H1 (cell line): ENCODE results near the gene CRYGD. TPM values are rescaled to one million over a fixed set of nuclear protein-coding genes. Genes with fewer than 3 reads are reported as not detected.

Experiments used
- ASH2L ChIP-seq: fragments of 200-600, 300-600 bp; sonication (generic); IDR thresholded peaks from one replicate; pipeline ENCODE4 v1.7.1; 2017; ENCODE audit warnings: low read length
- CHD7 ChIP-seq: fragments of 300-600 bp; sonication (generic); IDR thresholded peaks from 2 replicates; pipeline ENCODE4 v1.7.1; 2012; ENCODE audit warnings: low read length, moderate library complexity, mild to moderate bottlenecking, inconsistent platforms; ENCODE audit not compliant: insufficient replicate concordance
- CREB1 ChIP-seq: IDR thresholded peaks from 2 replicates; pipeline ENCODE4 v1.6.1; 2012; ENCODE audit warnings: inconsistent platforms
- POLR2AphosphoS5 ChIP-seq: IDR thresholded peaks from 2 replicates; pipeline ENCODE4 v1.6.1; 2011; ENCODE audit warnings: low read depth, low read length
- RBBP5 ChIP-seq: IDR thresholded peaks from 2 replicates; pipeline ENCODE4 v1.7.1; 2012; ENCODE audit warnings: low read depth, mild to moderate bottlenecking, inconsistent platforms, low read length, moderate library complexity, borderline replicate concordance
- RXRA ChIP-seq: IDR thresholded peaks from 2 replicates; pipeline ENCODE4 v1.6.1; 2011; ENCODE audit warnings: low read depth, mild to moderate bottlenecking, low read length, moderate library complexity; ENCODE audit not compliant: insufficient read depth
- SP2 ChIP-seq: IDR thresholded peaks from 2 replicates; pipeline ENCODE4 v1.6.1; 2012; ENCODE audit warnings: mild to moderate bottlenecking, low read length, inconsistent platforms
- SRF ChIP-seq: IDR thresholded peaks from 2 replicates; pipeline ENCODE4 v1.6.1; 2011; ENCODE audit warnings: mild to moderate bottlenecking, low read depth, low read length, moderate library complexity
- TCF12 ChIP-seq: IDR thresholded peaks from 2 replicates; pipeline ENCODE4 v1.6.1; 2011; ENCODE audit warnings: low read depth, mild to moderate bottlenecking, low read length
- polyA plus RNA-seq, 7 experiments: library from polyadenylated mRNA; depleted of rRNA in 3 of 7; stranded (reverse) in 5 of 7; unstranded in 2 of 7; fragments of >200 nt in 5 of 7; fragments of 200-250 nt in 2 of 7; gene quantifications; 1 replicate in 5 of 7; 2 replicates in 1 of 7; 4 replicates in 1 of 7; pipeline versions ENCODE4 v1.2.1 to v1.2.3, GENCODE V29; 2011 to 2013; ENCODE audit warnings: missing spikeins in 2 of 7, mixed read lengths in 2 of 7
- total RNA-seq: library from RNA; stranded (reverse); fragmentation: NEBNext Ultra II Directional; extraction: Animal tissue kit (Norgen Biotek cat#: 25700); gene quantifications from 2 replicates; pipeline ENCODE4 v1.2.1, GENCODE V29; 2021

CRYGD gene
- total and polyA plus RNA-seq, 2 of the 8 experiments (the other 6 are each of a cell fraction or from before 2014, with no cell fraction given): 2.9 to 7.1 TPM

- TF ChIP-seq CHD7 (no peak), ASH2L (no peak), SRF (no peak), RXRA (no peak), CREB1 (no peak), TCF12 (no peak), RBBP5 (no peak), POLR2AphosphoS5 (no peak), SP2 (no peak)
- TF ChIP-seq, all 59 proteins: peak for 0
Measured at GRCh38 chr2:208090420-208090819, 33.9 kb downstream of the CRYGD start (continued).
